Tibial nerve (tissue), 4 donors: ENCODE measurements around the gene USF1. TPM values are rescaled to one million over a fixed set of nuclear protein-coding genes. Genes with fewer than 3 reads are reported as not detected.
"Not testable (repeated sequence)": the region's sequence is repeated elsewhere in the genome, so short reads cannot be mapped to it uniquely, and the experiment has no call there.

ENCODE experiments used
- DNase-seq, 2 donors: peaks; one replicate each; pipeline ENCODE4 v3.0.0-alpha.2; 2019; ENCODE audit warnings: low spot score in 2 of 2
- H3K27ac ChIP-seq, 4 donors: fragments of 200-600 bp; sonication (generic) in 3 of 4; one replicate each; pipeline ENCODE4 v1.5.1; 2017 to 2019; ENCODE audit warnings: mild to moderate bottlenecking in 1 of 4
- H3K27me3 ChIP-seq, 2 donors: fragments of 200-600 bp; sonication (generic) in 1 of 2; one replicate each; pipeline versions ENCODE4 v1.5.1 to v1.6.0; 2017 to 2019
- H3K36me3 ChIP-seq, 3 donors: fragments of 200-600 bp; sonication (generic); one replicate each; pipeline ENCODE4 v1.5.1; 2018 to 2019
- H3K4me1 ChIP-seq, 4 donors: fragments of 200-600 bp; sonication (generic) in 3 of 4; one replicate each; pipeline ENCODE4 v1.5.1; 2017 to 2019
- H3K4me3 ChIP-seq, 4 donors: fragments of 200-600 bp; sonication (generic) in 3 of 4; one replicate each; pipeline ENCODE4 v1.5.1; 2017 to 2019; ENCODE audit warnings: mild to moderate bottlenecking in 1 of 4, moderate library complexity in 1 of 4
- H3K9me3 ChIP-seq, 4 donors: fragments of 200-600 bp; sonication (generic) in 3 of 4; one replicate each; pipeline ENCODE4 v1.5.1; 2017 to 2019
- EP300 ChIP-seq, 2 donors: sonication (generic); formaldehyde crosslinking; IDR thresholded peaks; one replicate each; pipeline ENCODE4 v1.6.1; 2017; ENCODE audit warnings: antibody characterized with exemption in 2 of 2, mild to moderate bottlenecking in 1 of 2
- POLR2A ChIP-seq, 2 donors: fragments of 450-650 bp; IDR thresholded peaks; one replicate each; pipeline ENCODE4 v1.6.1; 2017; ENCODE audit warnings: antibody characterized with exemption in 2 of 2, mild to moderate bottlenecking in 2 of 2, moderate library complexity in 2 of 2
- WGBS, 2 donors: methylation state at CpG; one replicate each; pipeline ENCODE4 v1.1.5; 2018; 5-methylcytosine and 5-hydroxymethylcytosine counted together
- total RNA-seq, 4 donors: library from RNA; depleted of rRNA; stranded (reverse); fragments of >200 nt; gene quantifications; one replicate each; pipeline ENCODE4 v1.1.0, GENCODE V29; 2016
- TF ChIP-seq, protein P1 (sequence below), 5 experiments: fragments of 200-600 bp in 3 of 5; fragments of 450-650 bp in 2 of 5; sonication (generic) in 3 of 5; IDR thresholded peaks; one replicate each; pipeline ENCODE4 v1.5.1; 2016 to 2019; ENCODE audit warnings: antibody characterized with exemption in 5 of 5, mild to moderate bottlenecking in 3 of 5, moderate library complexity in 2 of 5

USF1 gene
- total RNA-seq, 4 donors from 2014 or later: 59.4 to 66.1 (median 62.9) TPM

DNA sequence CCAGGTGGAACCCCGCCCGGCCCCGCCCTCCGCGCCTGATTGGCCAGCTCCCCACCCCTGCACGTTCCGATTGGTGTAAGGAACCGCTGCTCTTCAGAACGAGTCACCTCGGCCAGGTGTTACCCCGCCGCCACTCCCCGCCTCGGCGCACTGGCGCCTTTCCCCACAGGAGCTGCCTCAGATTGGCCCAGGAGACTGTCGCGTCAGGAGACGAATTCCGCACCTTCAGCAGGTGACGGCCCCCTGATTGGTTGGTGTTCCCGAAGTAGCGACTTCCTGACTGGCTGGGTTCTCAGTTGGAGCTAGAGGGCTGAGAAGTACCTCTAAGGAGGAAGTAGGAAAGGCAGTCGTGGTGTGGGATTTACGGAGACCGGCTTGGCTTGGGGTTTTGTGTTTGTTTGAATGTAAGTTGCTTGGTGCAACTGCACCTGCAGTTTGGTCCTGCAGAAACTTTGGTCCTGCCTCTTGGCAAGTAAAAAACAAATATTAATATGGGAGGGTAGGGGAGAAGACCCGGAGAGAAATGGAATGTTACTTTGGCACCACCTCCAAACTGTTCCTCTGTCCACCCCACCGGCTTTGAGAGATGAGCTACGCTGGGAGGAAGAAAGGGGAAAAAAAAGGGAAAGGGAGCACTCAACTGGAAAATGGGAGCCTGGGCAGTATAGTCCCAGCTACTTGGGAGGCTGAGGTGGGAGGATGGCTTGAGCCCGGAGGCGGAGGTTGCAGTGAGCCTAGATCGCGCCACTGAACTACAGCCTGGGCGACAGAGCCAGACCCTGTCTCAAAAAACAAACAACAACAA is 24.4 kb downstream of the USF1 start:
- Histone ChIP-seq H3K36me3 (no peaks in the 10 kb centered on the region), H3K27me3 (peaks cover 0 to 44% of the 10 kb centered on the region in 2 donors), H3K4me3 (peak overlapping the region; percentile 27 to 67 (median 43)), H3K4me1 (peaks cover 0 to 16% (median 7%) of the 10 kb centered on the region in 4 donors), H3K27ac (peak overlapping the region in 2 of 4 donors; percentile 59 to 85), H3K9me3 (no peaks in the 10 kb centered on the region)
- DNase-seq: peak in 1 of 2 donors; percentile 43
- WGBS, 2 donors: 15 to 31% methylated on average over 18 to 34 of the region's 34 CpGs
- TF ChIP-seq POLR2A (IDR thresholded peaks at IDR 0.05): no peak
- TF ChIP-seq, protein P1, sequence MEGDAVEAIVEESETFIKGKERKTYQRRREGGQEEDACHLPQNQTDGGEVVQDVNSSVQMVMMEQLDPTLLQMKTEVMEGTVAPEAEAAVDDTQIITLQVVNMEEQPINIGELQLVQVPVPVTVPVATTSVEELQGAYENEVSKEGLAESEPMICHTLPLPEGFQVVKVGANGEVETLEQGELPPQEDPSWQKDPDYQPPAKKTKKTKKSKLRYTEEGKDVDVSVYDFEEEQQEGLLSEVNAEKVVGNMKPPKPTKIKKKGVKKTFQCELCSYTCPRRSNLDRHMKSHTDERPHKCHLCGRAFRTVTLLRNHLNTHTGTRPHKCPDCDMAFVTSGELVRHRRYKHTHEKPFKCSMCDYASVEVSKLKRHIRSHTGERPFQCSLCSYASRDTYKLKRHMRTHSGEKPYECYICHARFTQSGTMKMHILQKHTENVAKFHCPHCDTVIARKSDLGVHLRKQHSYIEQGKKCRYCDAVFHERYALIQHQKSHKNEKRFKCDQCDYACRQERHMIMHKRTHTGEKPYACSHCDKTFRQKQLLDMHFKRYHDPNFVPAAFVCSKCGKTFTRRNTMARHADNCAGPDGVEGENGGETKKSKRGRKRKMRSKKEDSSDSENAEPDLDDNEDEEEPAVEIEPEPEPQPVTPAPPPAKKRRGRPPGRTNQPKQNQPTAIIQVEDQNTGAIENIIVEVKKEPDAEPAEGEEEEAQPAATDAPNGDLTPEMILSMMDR (IDR thresholded peaks at IDR 0.05): no peak
- TF ChIP-seq EP300 (IDR thresholded peaks at IDR 0.05): no peak

DNA sequence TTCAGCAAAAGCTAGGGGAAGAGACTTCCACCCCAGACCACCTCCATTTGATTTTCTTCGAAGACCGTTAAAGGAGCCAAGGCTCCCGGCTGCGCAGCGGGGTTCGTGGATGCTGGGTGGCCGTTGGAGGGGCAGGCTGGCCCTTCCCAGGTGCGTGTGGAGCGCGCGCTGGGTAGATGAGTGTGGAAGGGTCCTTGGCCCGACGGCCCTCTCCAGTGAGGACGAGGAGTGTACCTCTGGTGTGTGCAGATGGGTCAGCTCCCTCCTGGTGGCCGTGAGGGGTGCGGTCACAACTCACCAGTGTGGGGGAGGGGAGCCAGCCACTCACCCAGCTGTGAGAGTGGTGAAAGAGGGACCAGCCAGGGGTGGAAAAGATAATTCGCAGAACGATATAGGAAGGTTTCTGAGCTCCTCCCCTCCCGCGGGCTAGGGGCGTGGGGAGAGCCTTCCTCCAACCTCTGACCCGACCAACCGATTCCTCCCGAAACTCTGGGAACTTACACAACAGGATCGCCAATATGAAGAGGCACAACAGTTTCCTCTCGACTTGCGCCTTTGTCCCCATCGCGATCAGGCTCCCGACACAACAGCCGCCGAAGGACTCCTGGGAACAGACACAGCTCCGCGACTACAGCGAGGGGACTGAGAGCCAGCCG is 25.1 kb downstream of the USF1 start, which contains the start of gene F11R:
Gene F11R, minus strand, starts transcription at position 644 of the 656 bp plus-strand sequence. Its CDS starts 79 bp downstream, at position 565.
- TF ChIP-seq, protein P1 (IDR thresholded peaks at IDR 0.05): peak in 2 of 5 experiments; percentile 23 to 38
- TF ChIP-seq EP300 (IDR thresholded peaks at IDR 0.05): no peak
- Histone ChIP-seq H3K27ac (peak within 1 kb of the TSS in 3 of 4 donors; percentile 31 to 85 (median 59)), H3K36me3 (no peaks in the 10 kb centered on the region), H3K4me1 (peaks cover 0 to 16% (median 7%) of the 10 kb centered on the region in 4 donors), H3K4me3 (peak within 1 kb of the TSS; percentile 27 to 67 (median 43)), H3K27me3 (peaks cover 0 to 44% of the 10 kb centered on the region in 2 donors), H3K9me3 (no peaks in the 10 kb centered on the region)
- DNase-seq: no peak
- WGBS, 2 donors: 1 to 3% methylated on average over 23 to 36 of the region's 36 CpGs

DNA sequence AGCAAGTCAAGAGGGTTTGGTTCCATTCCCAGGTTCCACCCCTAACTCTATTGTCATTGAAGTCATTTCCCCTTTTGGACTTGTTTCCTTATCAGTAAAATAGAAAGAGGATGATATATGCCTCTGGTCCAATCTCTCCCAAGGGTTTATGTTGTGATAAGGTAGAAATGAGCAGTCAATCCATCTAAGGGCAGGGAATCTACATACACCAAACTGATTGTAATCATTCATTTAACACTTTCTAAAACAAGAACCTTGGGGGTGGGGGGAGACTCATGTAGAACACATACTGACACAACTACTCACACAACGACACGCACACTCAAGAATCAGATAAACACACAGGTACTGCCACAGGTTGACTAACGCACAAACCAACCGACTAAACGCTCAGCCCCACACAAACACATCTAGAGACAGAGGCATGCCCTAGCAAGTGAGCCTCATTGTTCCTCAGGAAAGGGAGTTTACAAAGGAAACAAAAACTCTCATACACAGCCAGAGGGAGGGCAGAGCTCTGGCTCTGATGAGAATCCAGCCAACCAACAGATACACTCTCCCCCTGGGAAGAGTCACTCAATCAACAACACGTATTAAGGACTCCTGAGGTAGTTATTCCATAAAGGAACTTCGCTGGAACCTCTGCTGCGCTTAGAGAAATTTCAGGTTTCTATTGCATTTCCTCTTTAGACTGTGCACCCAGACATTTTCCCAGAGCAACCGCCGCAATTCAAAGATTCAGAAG is 25.9 kb downstream of the USF1 start:
- no peaks in the 10 kb centered on the region for H3K36me3 ChIP-seq
- TF ChIP-seq, protein P1 (IDR thresholded peaks at IDR 0.05): no peak
- no peak for TF ChIP-seq EP300 (IDR thresholded peaks at IDR 0.05)
- TF ChIP-seq POLR2A (IDR thresholded peaks at IDR 0.05): no peak
- H3K4me3 ChIP-seq: peak overlapping the region; percentile 27 to 67 (median 43)
- H3K27ac ChIP-seq: peak overlapping the region in 3 of 4 donors; percentile 31 to 85 (median 59)
- no peaks in the 10 kb centered on the region for H3K9me3 ChIP-seq
- no peak for DNase-seq
- peaks cover 0 to 44% of the 10 kb centered on the region in 2 donors for H3K27me3 ChIP-seq
- 17 to 22% methylated on average over 10 of the region's 10 CpGs for WGBS, 2 donors
- peaks cover 0 to 16% (median 7%) of the 10 kb centered on the region in 4 donors for H3K4me1 ChIP-seq

DNA sequence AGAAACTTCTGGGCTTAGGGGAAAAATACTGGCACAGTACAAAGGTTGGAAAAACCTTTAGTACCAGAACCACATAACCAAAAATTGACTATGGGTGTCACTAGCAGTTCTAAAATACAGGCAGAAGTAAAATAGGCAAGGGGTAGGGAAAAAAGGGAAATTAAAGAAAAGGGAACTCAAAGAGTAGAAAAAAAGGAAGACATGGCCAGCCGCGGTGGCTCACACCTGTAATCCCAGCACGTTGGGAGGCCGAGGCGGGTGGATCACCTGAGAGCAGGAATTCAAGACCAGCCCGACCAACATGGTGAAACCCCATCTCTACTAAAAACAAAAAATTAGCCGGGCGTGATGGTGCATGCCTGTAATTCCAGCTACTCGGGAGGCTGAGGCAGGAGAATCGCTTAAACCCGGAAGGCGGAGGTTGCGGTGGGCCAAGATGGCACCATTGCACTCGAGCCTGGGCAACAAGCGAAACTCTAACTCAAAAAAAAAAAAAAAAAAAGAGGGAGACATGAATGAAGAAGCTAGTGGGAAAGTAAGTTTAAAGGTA is 26.6 kb downstream of the USF1 start:
- peak overlapping the region in 2 of 4 donors; percentile 9 to 59 for H3K27ac ChIP-seq
- 86 to 90% methylated on average over 15 of the region's 15 CpGs for WGBS, 2 donors
- peaks cover 0 to 44% of the 10 kb centered on the region in 2 donors for H3K27me3 ChIP-seq
- peaks cover 0 to 16% (median 7%) of the 10 kb centered on the region in 4 donors for H3K4me1 ChIP-seq
- DNase-seq, H3K4me3 ChIP-seq, H3K9me3 ChIP-seq, H3K36me3 ChIP-seq: not testable (repeated sequence)

DNA sequence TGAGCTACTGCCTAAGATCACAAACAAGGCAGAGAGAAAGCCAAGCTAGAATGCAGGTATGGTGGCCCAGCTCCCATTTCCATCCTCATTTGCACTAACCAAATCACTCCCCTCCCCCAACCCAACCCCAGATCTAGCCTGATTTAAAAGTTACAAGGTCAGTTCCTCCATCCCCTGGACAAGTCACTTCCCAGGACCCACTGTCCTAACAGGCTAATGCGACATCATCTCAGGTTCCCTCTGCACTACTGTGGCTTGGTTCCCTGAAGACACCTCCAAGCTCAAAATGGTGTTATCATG is 27.2 kb downstream of the USF1 start:
- H3K9me3 ChIP-seq: no peaks in the 10 kb centered on the region
- peak overlapping the region in 2 of 4 donors; percentile 14 to 26 for H3K27ac ChIP-seq
- WGBS, 2 donors: 90 to 93% methylated on average over 1 of the region's 1 CpG
- peaks cover 0 to 44% of the 10 kb centered on the region in 2 donors for H3K27me3 ChIP-seq
- no peaks in the 10 kb centered on the region for H3K36me3 ChIP-seq
- DNase-seq: no peak
- H3K4me1 ChIP-seq: peaks cover 0 to 16% (median 7%) of the 10 kb centered on the region in 4 donors
- no peak overlapping the region for H3K4me3 ChIP-seq
- TF ChIP-seq, protein P1 (IDR thresholded peaks at IDR 0.05): no peak
- TF ChIP-seq POLR2A (IDR thresholded peaks at IDR 0.05): no peak
- TF ChIP-seq EP300 (IDR thresholded peaks at IDR 0.05): no peak
